Fibroblast of upper back skin (primary cell): Measurements from ENCODE around the gene PLEK.
"Not testable (repeated sequence)": the region's sequence is repeated elsewhere in the genome, so short reads cannot be mapped to it uniquely, and the experiment has no call there.

ENCODE experiments used
- DNase-seq: peaks from one replicate; pipeline ENCODE4 v3.0.0-alpha.2; 2013

The PLEK gene

GRCh38 chr2:68385907-68386287 lies 20.8 kb downstream of the PLEK start:
- DNase-seq = no peak

GRCh38 chr2:68386365-68386764 lies 21.3 kb downstream of the PLEK start:
- DNase-seq = no peak

GRCh38 chr2:68387408-68388350 lies 22.6 kb downstream of the PLEK start:
- DNase-seq = no peak

- DNase-seq = no peak
Observed at GRCh38 chr2:68388358-68388757, 23.3 kb downstream of the PLEK start.

GRCh38 chr2:68388772-68389171 lies 23.7 kb downstream of the PLEK start:
- DNase-seq = no peak

- no peak for DNase-seq
Observed at GRCh38 chr2:68390114-68390513, 25.0 kb downstream of the PLEK start.

GRCh38 chr2:68390586-68390985 lies 25.5 kb downstream of the PLEK start:
- no peak for DNase-seq

- DNase-seq = no peak
Observed at GRCh38 chr2:68391099-68391498, 26.0 kb downstream of the PLEK start.

- DNase-seq = no peak
Observed at GRCh38 chr2:68391869-68392268, 26.8 kb downstream of the PLEK start.

GRCh38 chr2:68396093-68396492 lies 31.0 kb downstream of the PLEK start:
- DNase-seq = no peak

GRCh38 chr2:68397704-68398263 lies 32.7 kb downstream of the PLEK start:
- not testable (repeated sequence) for DNase-seq

- DNase-seq = no peak
Observed at GRCh38 chr2:68403199-68403644, 38.1 kb downstream of the PLEK start.

- DNase-seq = no peak
Observed at GRCh38 chr2:68404164-68404563, 39.1 kb downstream of the PLEK start.

- DNase-seq = no peak
Observed at GRCh38 chr2:68404893-68405799, 40.1 kb downstream of the PLEK start.

GRCh38 chr2:68411397-68412126 lies 46.5 kb downstream of the PLEK start:
- no peak for DNase-seq

GRCh38 chr2:68412127-68412819 lies 47.2 kb downstream of the PLEK start:
- DNase-seq = no peak

- DNase-seq = no peak
Observed at GRCh38 chr2:68413466-68413865, 48.4 kb downstream of the PLEK start.

- DNase-seq = no peak
Observed at GRCh38 chr2:68414452-68414851, 49.4 kb downstream of the PLEK start.

GRCh38 chr2:68414876-68415275 lies 49.8 kb downstream of the PLEK start:
- no peak for DNase-seq

- DNase-seq = no peak
Observed at GRCh38 chr2:68415521-68415920, 50.4 kb downstream of the PLEK start.

- DNase-seq = no peak
Observed at GRCh38 chr2:68416081-68416675, 51.1 kb downstream of the PLEK start.

GRCh38 chr2:68417926-68418325 lies 52.8 kb downstream of the PLEK start:
- DNase-seq = no peak
